Hepatocyte (in vitro differentiated cells): ENCODE data around the gene ARFGAP1. TPM values are rescaled to one million over a fixed set of nuclear protein-coding genes. Genes with fewer than 3 reads are reported as not detected.

Experiments used
- DNase-seq: peaks from one replicate; pipeline ENCODE4 v3.0.0-alpha.2; 2016; ENCODE audit warnings: low spot score
- H2AFZ ChIP-seq: fragments of 200-600 bp; sonication (generic); 2 replicates; pipeline ENCODE4 v1.6.0; 2016; ENCODE audit warnings: antibody characterized with exemption, mild to moderate bottlenecking
- H3K27ac ChIP-seq: fragments of 200-600 bp; sonication (generic); 2 replicates; pipeline ENCODE4 v1.5.1; 2016; ENCODE audit warnings: mild to moderate bottlenecking
- H3K27me3 ChIP-seq: fragments of 200-600 bp; sonication (generic); 2 replicates; pipeline ENCODE4 v1.6.1; 2016
- H3K36me3 ChIP-seq: fragments of 200-600 bp; sonication (generic); replicated peaks from 2 replicates; pipeline ENCODE4 v1.5.1; 2016; ENCODE audit warnings: low read depth; ENCODE audit not compliant: insufficient read depth
- H3K4me1 ChIP-seq: fragments of 200-600 bp; sonication (generic); 2 replicates; pipeline ENCODE4 v1.5.1; 2016; ENCODE audit warnings: mild to moderate bottlenecking, moderate library complexity; ENCODE audit not compliant: insufficient read depth
- H3K4me2 ChIP-seq: fragments of 200-600 bp; sonication (generic); 2 replicates; pipeline ENCODE4 v1.6.0; 2016
- H3K4me3 ChIP-seq: fragments of 200-600 bp; sonication (generic); 2 replicates; pipeline ENCODE4 v1.5.1; 2016; ENCODE audit warnings: mild to moderate bottlenecking
- H3K79me2 ChIP-seq: fragments of 200-600 bp; sonication (generic); 2 replicates; pipeline ENCODE4 v1.6.0; 2017; ENCODE audit warnings: mild to moderate bottlenecking
- H3K9me2 ChIP-seq: fragments of 200-600 bp; sonication (generic); replicated peaks from 2 replicates; pipeline ENCODE4 v1.6.0; 2017; ENCODE audit warnings: mild to moderate bottlenecking; ENCODE audit not compliant: insufficient read depth
- H3K9me3 ChIP-seq: fragments of 200-600 bp; sonication (generic); 2 replicates; pipeline ENCODE4 v1.5.1; 2016; ENCODE audit warnings: low read depth, mild to moderate bottlenecking
- H4K20me1 ChIP-seq: fragments of 200-600 bp; sonication (generic); 2 replicates; pipeline ENCODE4 v1.6.0; 2016; ENCODE audit warnings: mild to moderate bottlenecking; ENCODE audit not compliant: insufficient read depth, poor library complexity, severe bottlenecking
- EZH2 ChIP-seq: fragments of 200-600 bp; sonication (generic); IDR thresholded peaks from 2 replicates; pipeline ENCODE4 v1.6.1; 2016; ENCODE audit warnings: antibody characterized with exemption, mild to moderate bottlenecking, borderline replicate concordance
- EZH2phosphoT487 ChIP-seq: fragments of 200-600 bp; sonication (generic); IDR thresholded peaks from one replicate; pipeline ENCODE4 v1.6.1; 2018; ENCODE audit warnings: antibody characterized with exemption, mild to moderate bottlenecking, low read depth, moderate library complexity; ENCODE audit not compliant: unreplicated experiment, severe bottlenecking
- WGBS: methylation state at CpG from one replicate; pipeline ENCODE4 v1.1.6; 2016; ENCODE audit warnings: low lambda C conversion rate; ENCODE audit errors: missing lambda C conversion rate; 5-methylcytosine and 5-hydroxymethylcytosine counted together
- polyA plus RNA-seq: library from polyadenylated mRNA; unstranded; fragments of >200 nt; fragmentation: Nextera tagmentation; extraction: Ambion mirVana; gene quantifications from 2 replicates; pipeline ENCODE4 v1.2.1, GENCODE V29; 2016
- total RNA-seq: library from RNA; depleted of rRNA; stranded (reverse); fragments of >200 nt; gene quantifications from 2 replicates; pipeline ENCODE4 v1.2.3, GENCODE V29; 2014
- TF ChIP-seq, protein P1 (sequence below): fragments of 200-600 bp; sonication (generic); IDR thresholded peaks from 2 replicates; pipeline ENCODE4 v1.5.1; 2016; ENCODE audit warnings: antibody characterized with exemption, mild to moderate bottlenecking; ENCODE audit not compliant: poor library complexity

ARFGAP1 gene
- total and polyA plus RNA-seq, 2 experiments from 2014 or later: 78.2 to 99.0 TPM

DNA sequence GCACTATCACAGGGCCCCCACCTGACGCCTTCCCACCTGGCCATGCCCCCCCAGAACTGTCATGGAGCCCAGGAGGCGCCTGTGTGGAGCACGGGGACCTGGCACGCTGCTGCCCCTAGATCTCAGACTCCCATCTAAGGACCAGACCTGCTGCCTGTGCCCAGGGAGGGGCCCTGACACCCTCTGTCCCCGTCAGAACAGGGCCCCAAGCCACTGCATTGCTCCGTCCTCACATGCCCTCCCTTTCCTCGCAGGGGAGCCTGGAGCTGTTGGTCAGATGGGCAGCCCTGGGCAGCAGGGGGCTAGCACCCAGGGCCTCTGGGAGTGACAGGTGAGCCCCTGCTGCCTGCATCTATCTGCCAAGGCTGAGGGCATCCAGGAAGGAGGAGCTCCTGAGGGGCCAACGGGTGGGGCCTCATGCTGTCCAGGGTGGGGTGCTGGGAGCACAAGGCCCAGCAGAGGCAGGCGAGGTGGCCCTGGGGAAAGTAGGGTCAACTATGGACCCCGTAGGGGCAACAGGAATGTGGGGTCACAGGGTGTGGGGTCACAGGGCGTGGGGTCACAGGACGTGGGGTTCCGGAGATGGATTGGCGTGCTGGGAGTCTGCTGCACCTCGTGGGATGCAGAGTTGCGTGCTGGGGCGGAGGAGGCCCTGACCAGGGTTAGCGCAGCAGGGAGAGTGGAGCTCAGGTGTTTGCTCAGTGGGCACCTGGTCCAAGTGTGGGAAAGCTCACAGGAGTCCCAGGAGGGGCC is 56.9 kb downstream of the ARFGAP1 start:
- no peak for DNase-seq
- Histone ChIP-seq H3K27ac (no peak overlapping the region), H3K36me3 (no peaks in the 10 kb centered on the region), H3K4me1 (no peaks in the 10 kb centered on the region), H3K4me3 (no peak overlapping the region), H3K4me2 (no peak overlapping the region), H3K9me3 (no peaks in the 10 kb centered on the region), H3K9me2 (no peaks in the 10 kb centered on the region), H2AFZ (no peak overlapping the region), H3K27me3 (no peaks in the 10 kb centered on the region), H3K79me2 (no peaks in the 10 kb centered on the region), H4K20me1 (no peaks in the 10 kb centered on the region)
- WGBS: 88% methylated on average over 17 of the region's 18 CpGs
- TF ChIP-seq EZH2phosphoT487 (no peak), EZH2 (no peak)
- TF ChIP-seq, protein P1, sequence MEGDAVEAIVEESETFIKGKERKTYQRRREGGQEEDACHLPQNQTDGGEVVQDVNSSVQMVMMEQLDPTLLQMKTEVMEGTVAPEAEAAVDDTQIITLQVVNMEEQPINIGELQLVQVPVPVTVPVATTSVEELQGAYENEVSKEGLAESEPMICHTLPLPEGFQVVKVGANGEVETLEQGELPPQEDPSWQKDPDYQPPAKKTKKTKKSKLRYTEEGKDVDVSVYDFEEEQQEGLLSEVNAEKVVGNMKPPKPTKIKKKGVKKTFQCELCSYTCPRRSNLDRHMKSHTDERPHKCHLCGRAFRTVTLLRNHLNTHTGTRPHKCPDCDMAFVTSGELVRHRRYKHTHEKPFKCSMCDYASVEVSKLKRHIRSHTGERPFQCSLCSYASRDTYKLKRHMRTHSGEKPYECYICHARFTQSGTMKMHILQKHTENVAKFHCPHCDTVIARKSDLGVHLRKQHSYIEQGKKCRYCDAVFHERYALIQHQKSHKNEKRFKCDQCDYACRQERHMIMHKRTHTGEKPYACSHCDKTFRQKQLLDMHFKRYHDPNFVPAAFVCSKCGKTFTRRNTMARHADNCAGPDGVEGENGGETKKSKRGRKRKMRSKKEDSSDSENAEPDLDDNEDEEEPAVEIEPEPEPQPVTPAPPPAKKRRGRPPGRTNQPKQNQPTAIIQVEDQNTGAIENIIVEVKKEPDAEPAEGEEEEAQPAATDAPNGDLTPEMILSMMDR: no peak

DNA sequence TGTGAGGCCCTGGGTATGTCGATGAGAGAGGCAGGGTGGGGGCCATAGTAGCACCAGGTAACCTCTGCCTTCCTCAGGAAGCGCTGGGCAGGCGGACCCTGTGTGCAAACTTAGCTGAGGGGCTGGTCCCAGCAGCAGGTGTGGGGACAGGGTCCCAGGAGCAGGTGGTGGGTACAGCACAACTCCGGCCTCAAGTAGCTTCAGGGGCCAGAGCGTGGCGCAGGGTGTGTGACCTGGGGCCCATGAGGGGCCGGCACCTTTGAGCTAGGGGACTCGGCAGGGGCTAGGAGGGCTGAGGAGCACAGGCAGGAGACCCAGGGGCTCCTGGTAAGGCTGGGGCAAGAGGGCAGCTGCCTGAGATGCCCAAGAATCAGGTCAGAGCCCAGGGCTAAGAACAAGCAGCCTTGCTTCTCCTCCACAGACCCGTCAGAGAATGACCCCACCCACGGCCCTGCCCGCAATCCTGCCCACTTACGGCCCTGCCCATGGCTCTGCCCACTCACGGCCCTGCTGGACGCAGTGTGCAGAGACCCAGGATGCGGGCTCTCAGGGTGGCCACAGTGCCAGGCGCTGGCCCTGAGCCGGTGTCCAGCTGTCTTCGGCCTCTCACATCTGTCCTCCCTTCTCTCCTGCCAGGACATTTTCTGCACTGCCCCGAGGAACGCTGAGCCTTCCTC is 57.6 kb downstream of the ARFGAP1 start:
- no peak overlapping the region for H2AFZ ChIP-seq
- H4K20me1 ChIP-seq: no peaks in the 10 kb centered on the region
- 91% methylated on average over 20 of the region's 20 CpGs for WGBS
- no peak overlapping the region for H3K4me2 ChIP-seq
- no peaks in the 10 kb centered on the region for H3K4me1 ChIP-seq
- no peak for TF ChIP-seq EZH2phosphoT487
- no peak for TF ChIP-seq EZH2
- TF ChIP-seq, protein P1: no peak
- DNase-seq: no peak
- H3K36me3 ChIP-seq: no peaks in the 10 kb centered on the region
- no peaks in the 10 kb centered on the region for H3K9me3 ChIP-seq
- H3K79me2 ChIP-seq: no peaks in the 10 kb centered on the region
- no peaks in the 10 kb centered on the region for H3K27me3 ChIP-seq
- H3K27ac ChIP-seq: no peak overlapping the region
- no peak overlapping the region for H3K4me3 ChIP-seq
- no peaks in the 10 kb centered on the region for H3K9me2 ChIP-seq

DNA sequence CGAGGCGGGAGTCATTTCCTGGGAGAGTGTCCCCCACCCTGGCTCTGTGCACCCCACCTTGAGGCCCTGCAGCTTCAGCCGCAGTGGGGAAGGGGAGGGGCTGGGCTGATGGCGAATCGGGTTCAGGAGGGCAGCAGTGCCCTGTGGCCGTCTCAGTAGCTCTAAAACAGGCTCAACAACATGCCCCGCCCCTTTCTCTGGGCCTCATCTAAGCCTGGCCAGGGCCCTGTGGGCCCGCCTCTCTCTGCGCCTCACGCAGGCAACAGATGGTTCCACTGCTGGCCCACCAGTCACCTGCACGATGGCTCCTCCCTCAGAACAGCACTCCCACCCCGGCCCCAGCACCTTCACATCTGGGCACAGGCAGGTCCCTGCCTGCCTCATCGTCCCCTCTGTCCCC is 58.3 kb downstream of the ARFGAP1 start:
- Histone ChIP-seq H4K20me1 (no peaks in the 10 kb centered on the region), H3K79me2 (no peaks in the 10 kb centered on the region), H3K9me3 (no peaks in the 10 kb centered on the region), H3K4me3 (no peak overlapping the region), H3K4me2 (no peak overlapping the region), H3K9me2 (no peaks in the 10 kb centered on the region), H2AFZ (no peak overlapping the region), H3K27ac (no peak overlapping the region), H3K36me3 (no peaks in the 10 kb centered on the region), H3K27me3 (no peaks in the 10 kb centered on the region), H3K4me1 (no peaks in the 10 kb centered on the region)
- peak; percentile 62 for DNase-seq
- TF ChIP-seq EZH2phosphoT487: no peak
- TF ChIP-seq EZH2: no peak
- TF ChIP-seq, protein P1: no peak
- WGBS: 64% methylated on average over 13 of the region's 13 CpGs
